Liver (tissue), 9 donors: ENCODE data around the gene MAOA. TPM values are rescaled to one million over a fixed set of nuclear protein-coding genes. Genes with fewer than 3 reads are reported as not detected.

Experiments used
- DNase-seq: peaks from one replicate; pipeline ENCODE4 v3.0.0-alpha.2; 2017; ENCODE audit warnings: low spot score
- H3K27ac ChIP-seq, 2 donors: one replicate each; pipeline ENCODE4 v1.7.0; 2013; ENCODE audit warnings: inconsistent platforms in 2 of 2, low read length in 2 of 2, control low read depth in 1 of 2, low read depth in 1 of 2, mild to moderate bottlenecking in 1 of 2
- H3K27me3 ChIP-seq, 4 donors: one replicate each; pipeline versions ENCODE4 v1.6.1 to v1.7.0; 2013; ENCODE audit warnings: low read length in 3 of 4, inconsistent platforms in 1 of 4, mild to moderate bottlenecking in 1 of 4, moderate library complexity in 1 of 4; ENCODE audit not compliant: control insufficient read depth in 4 of 4, insufficient read depth in 4 of 4
- H3K36me3 ChIP-seq, 4 donors: one replicate each; pipeline versions ENCODE4 v1.6.1 to v1.7.0; 2013; ENCODE audit warnings: low read length in 3 of 4, mild to moderate bottlenecking in 3 of 4, low read depth in 1 of 4, moderate library complexity in 1 of 4; ENCODE audit not compliant: control insufficient read depth in 4 of 4, insufficient read depth in 3 of 4
- H3K4me1 ChIP-seq, 4 donors: one replicate each; pipeline versions ENCODE4 v1.6.1 to v1.7.0; 2013; ENCODE audit warnings: low read length in 3 of 4, mild to moderate bottlenecking in 3 of 4, moderate library complexity in 1 of 4; ENCODE audit not compliant: control insufficient read depth in 4 of 4, insufficient read depth in 4 of 4
- H3K4me3 ChIP-seq, 3 donors: one replicate each; pipeline versions ENCODE4 v1.6.1 to v1.7.0; 2013; ENCODE audit warnings: low read length in 3 of 3, control low read depth in 1 of 3, low read depth in 1 of 3, mild to moderate bottlenecking in 1 of 3
- H3K9ac ChIP-seq, 2 donors: one replicate each; pipeline ENCODE4 v1.7.0; 2013; ENCODE audit warnings: low read length in 2 of 2, mild to moderate bottlenecking in 2 of 2, moderate library complexity in 2 of 2, control low read depth in 1 of 2, low read depth in 1 of 2
- H3K9me3 ChIP-seq, 4 donors: one replicate each; pipeline versions ENCODE4 v1.6.1 to v1.7.0; 2013; ENCODE audit warnings: low read length in 3 of 4; ENCODE audit not compliant: control insufficient read depth in 4 of 4
- ATF3 ChIP-seq: IDR thresholded peaks from 2 replicates; pipeline ENCODE4 v1.6.1; 2016; ENCODE audit warnings: antibody characterized with exemption
- CTCF ChIP-seq: fragments of 150-350 bp; IDR thresholded peaks from 2 replicates; pipeline ENCODE4 v1.5.1; 2017; ENCODE audit warnings: improper control_type of control experiment, low read depth, low read length; ENCODE audit not compliant: missing input control
- EGR1 ChIP-seq, 2 donors: IDR thresholded peaks; 2 replicates each; pipeline ENCODE4 v1.6.1; 2016 to 2018; ENCODE audit warnings: antibody characterized with exemption in 2 of 2, low read depth in 2 of 2
- FOXA1 ChIP-seq: IDR thresholded peaks from 2 replicates; pipeline ENCODE4 v1.6.1; 2016; ENCODE audit warnings: antibody characterized with exemption
- FOXA2 ChIP-seq: IDR thresholded peaks from 2 replicates; pipeline ENCODE4 v1.6.1; 2016; ENCODE audit warnings: antibody characterized with exemption
- GABPA ChIP-seq, 2 donors: IDR thresholded peaks in 1 of 2; conservative IDR thresholded peaks in 1 of 2; 2 replicates each; pipeline ENCODE4 v1.6.1; 2016; ENCODE audit warnings: antibody characterized with exemption in 2 of 2, mild to moderate bottlenecking in 1 of 2, moderate library complexity in 1 of 2
- HNF4A ChIP-seq, 2 donors: conservative IDR thresholded peaks; 2 replicates each; pipeline ENCODE4 v1.6.1; 2016; ENCODE audit warnings: antibody characterized with exemption in 2 of 2, mild to moderate bottlenecking in 2 of 2
- HNF4G ChIP-seq: IDR thresholded peaks from 2 replicates; pipeline ENCODE4 v1.6.1; 2016; ENCODE audit warnings: antibody characterized with exemption
- JUND ChIP-seq, 2 donors: IDR thresholded peaks; 2 replicates each; pipeline ENCODE4 v1.6.1; 2016; ENCODE audit warnings: antibody characterized with exemption in 2 of 2
- MAX ChIP-seq: IDR thresholded peaks from 2 replicates; pipeline ENCODE4 v1.6.1; 2016; ENCODE audit warnings: antibody characterized with exemption
- RAD21 ChIP-seq, 2 donors: IDR thresholded peaks; 2 replicates each; pipeline ENCODE4 v1.6.1; 2016; ENCODE audit warnings: antibody characterized with exemption in 2 of 2, mild to moderate bottlenecking in 2 of 2
- REST ChIP-seq: IDR thresholded peaks from 2 replicates; pipeline ENCODE4 v1.6.1; 2016; ENCODE audit warnings: antibody characterized with exemption, mild to moderate bottlenecking
- RXRA ChIP-seq, 2 donors: IDR thresholded peaks; 2 replicates each; pipeline ENCODE4 v1.6.1; 2017 to 2018; ENCODE audit warnings: antibody characterized with exemption in 2 of 2, mild to moderate bottlenecking in 1 of 2
- SP1 ChIP-seq: IDR thresholded peaks from 2 replicates; pipeline ENCODE4 v1.6.1; 2018; ENCODE audit warnings: antibody characterized with exemption, mild to moderate bottlenecking
- TAF1 ChIP-seq: conservative IDR thresholded peaks from 2 replicates; pipeline ENCODE4 v1.6.1; 2016; ENCODE audit warnings: antibody characterized with exemption, mild to moderate bottlenecking
- YY1 ChIP-seq: IDR thresholded peaks from 2 replicates; pipeline ENCODE4 v1.6.1; 2016; ENCODE audit warnings: antibody characterized with exemption, mild to moderate bottlenecking
- ZBTB33 ChIP-seq: IDR thresholded peaks from 2 replicates; pipeline ENCODE4 v1.6.1; 2016; ENCODE audit warnings: antibody characterized with exemption
- WGBS: extraction: QIAGEN DNeasy Blood & Tissue Kit; methylation state at CpG from one replicate; pipeline ENCODE4 v1.1.7; 2013; 5-methylcytosine and 5-hydroxymethylcytosine counted together
- polyA plus RNA-seq, 2 donors: library from polyadenylated mRNA; stranded (reverse) in 1 of 2; unstranded in 1 of 2; fragments of 200-250 nt in 1 of 2; fragments of >200 nt in 1 of 2; fragmentation: Nextera tagmentation in 1 of 2; extraction: Ambion mirVana in 1 of 2; gene quantifications; one replicate each; pipeline versions ENCODE4 v1.2.1 to v1.2.3, GENCODE V29; 2013 to 2015
- total RNA-seq, 2 donors: library from RNA; depleted of rRNA; stranded (reverse); fragments of >200 nt; gene quantifications; one replicate each; pipeline ENCODE4 v1.2.3, GENCODE V29; 2014
- donor health status: healthy.
- donor health status: healthy.
- donor health status: healthy.
- donor health status: healthy.
- donor health status: healthy.

MAOA gene
- total and polyA plus RNA-seq, 4 donors, result 41.0 to 94.2 (median 75.3) TPM

- no peak for DNase-seq
- peaks cover 4 to 37% (median 20%) of the 10 kb centered on the region in 4 donors for H3K4me1 ChIP-seq
- H3K9ac ChIP-seq, result no peak overlapping the region
- TF ChIP-seq REST (no peak), HNF4A (conservative IDR thresholded peaks at IDR 0.05) (peak; percentile 86 to 94), SP1 (peak; percentile 41), GABPA (IDR thresholded peaks at IDR 0.05 in 1 of 2, conservative IDR thresholded peaks at IDR 0.05 in 1 of 2) (no peak), RXRA (IDR thresholded peaks at IDR 0.05) (peak; percentile 4 to 28), ATF3 (peak; percentile 62), JUND (IDR thresholded peaks at IDR 0.05) (peak in 1 of 2 donors; percentile 19), ZBTB33 (peak; percentile 34), CTCF (no peak), FOXA2 (no peak), HNF4G (peak; percentile 61)
- H3K27me3 ChIP-seq, result no peaks in the 10 kb centered on the region
- H3K36me3 ChIP-seq, result no peaks in the 10 kb centered on the region
- peak overlapping the region in 1 of 2 donors; percentile 66 for H3K27ac ChIP-seq
- no peaks in the 10 kb centered on the region for H3K9me3 ChIP-seq
- no peak overlapping the region for H3K4me3 ChIP-seq
- WGBS, result 27% methylated on average over 3 of the region's 3 CpGs
These were observed 8.6 kb downstream of the MAOA start for GRCh38 chrX:43664708-43665107.

- 88% methylated on average over 3 of the region's 3 CpGs for whole genome bisulfite sequencing
These were observed 10.3 kb downstream of the MAOA start for GRCh38 chrX:43666311-43666912.

More at GRCh38 chrX:43666311-43666912, 10.3 kb downstream of the MAOA start:
- no peak overlapping the region for H3K27ac ChIP-seq
- TF ChIP-seq CTCF (no peak), MAX (no peak), RAD21 (IDR thresholded peaks at IDR 0.05) (no peak), YY1 (no peak), GABPA (IDR thresholded peaks at IDR 0.05 in 1 of 2, conservative IDR thresholded peaks at IDR 0.05 in 1 of 2) (no peak), HNF4A (conservative IDR thresholded peaks at IDR 0.05) (no peak), SP1 (no peak), FOXA2 (no peak), RXRA (IDR thresholded peaks at IDR 0.05) (no peak), ZBTB33 (no peak), HNF4G (no peak), TAF1 (no peak), EGR1 (IDR thresholded peaks at IDR 0.05; ENCODE audit: low read depth in 2 of 2) (no peak), FOXA1 (no peak)
- H3K27me3 ChIP-seq, result no peaks in the 10 kb centered on the region
- no peaks in the 10 kb centered on the region for H3K9me3 ChIP-seq
- peaks cover 1 to 33% (median 16%) of the 10 kb centered on the region in 4 donors for H3K4me1 ChIP-seq
- H3K9ac ChIP-seq, result no peak overlapping the region
- no peaks in the 10 kb centered on the region for H3K36me3 ChIP-seq
- no peak for DNase-seq
- H3K4me3 ChIP-seq, result no peak overlapping the region
